GM18909 (cell line): ENCODE data around the gene NR2F1.

Experiments used
- ATAC-seq: cut with Tn5 transposase; IDR thresholded peaks from one replicate; pipeline ENCODE4 v1.9.1; 2021; ENCODE audit warnings: mild to moderate bottlenecking; ENCODE audit not compliant: unreplicated experiment, poor library complexity

Gene NR2F1

GRCh38 chr5:93626801-93627200, 43.8 kb downstream of the NR2F1 start:
- ATAC-seq, result no peak

- ATAC-seq, result no peak
Measured at GRCh38 chr5:93632327-93632726, 49.3 kb downstream of the NR2F1 start.

GRCh38 chr5:93635991-93636390, 53.0 kb downstream of the NR2F1 start:
- ATAC-seq, result peak; percentile 93

- no peak for ATAC-seq
Measured at GRCh38 chr5:93636837-93637236, 53.8 kb downstream of the NR2F1 start.

- ATAC-seq, result no peak
Measured at GRCh38 chr5:93637697-93638096, 54.7 kb downstream of the NR2F1 start.

- no peak for ATAC-seq
Measured at GRCh38 chr5:93642526-93642925, 59.5 kb downstream of the NR2F1 start.
